Inferior parietal cortex (tissue), 1 donor: Measurements from ENCODE around the gene AKNA.

Source experiments
- DNase-seq: peaks from one replicate; pipeline ENCODE4 v3.0.0-alpha.2; 2016; ENCODE audit errors: extremely low spot score

Gene AKNA, protein sequence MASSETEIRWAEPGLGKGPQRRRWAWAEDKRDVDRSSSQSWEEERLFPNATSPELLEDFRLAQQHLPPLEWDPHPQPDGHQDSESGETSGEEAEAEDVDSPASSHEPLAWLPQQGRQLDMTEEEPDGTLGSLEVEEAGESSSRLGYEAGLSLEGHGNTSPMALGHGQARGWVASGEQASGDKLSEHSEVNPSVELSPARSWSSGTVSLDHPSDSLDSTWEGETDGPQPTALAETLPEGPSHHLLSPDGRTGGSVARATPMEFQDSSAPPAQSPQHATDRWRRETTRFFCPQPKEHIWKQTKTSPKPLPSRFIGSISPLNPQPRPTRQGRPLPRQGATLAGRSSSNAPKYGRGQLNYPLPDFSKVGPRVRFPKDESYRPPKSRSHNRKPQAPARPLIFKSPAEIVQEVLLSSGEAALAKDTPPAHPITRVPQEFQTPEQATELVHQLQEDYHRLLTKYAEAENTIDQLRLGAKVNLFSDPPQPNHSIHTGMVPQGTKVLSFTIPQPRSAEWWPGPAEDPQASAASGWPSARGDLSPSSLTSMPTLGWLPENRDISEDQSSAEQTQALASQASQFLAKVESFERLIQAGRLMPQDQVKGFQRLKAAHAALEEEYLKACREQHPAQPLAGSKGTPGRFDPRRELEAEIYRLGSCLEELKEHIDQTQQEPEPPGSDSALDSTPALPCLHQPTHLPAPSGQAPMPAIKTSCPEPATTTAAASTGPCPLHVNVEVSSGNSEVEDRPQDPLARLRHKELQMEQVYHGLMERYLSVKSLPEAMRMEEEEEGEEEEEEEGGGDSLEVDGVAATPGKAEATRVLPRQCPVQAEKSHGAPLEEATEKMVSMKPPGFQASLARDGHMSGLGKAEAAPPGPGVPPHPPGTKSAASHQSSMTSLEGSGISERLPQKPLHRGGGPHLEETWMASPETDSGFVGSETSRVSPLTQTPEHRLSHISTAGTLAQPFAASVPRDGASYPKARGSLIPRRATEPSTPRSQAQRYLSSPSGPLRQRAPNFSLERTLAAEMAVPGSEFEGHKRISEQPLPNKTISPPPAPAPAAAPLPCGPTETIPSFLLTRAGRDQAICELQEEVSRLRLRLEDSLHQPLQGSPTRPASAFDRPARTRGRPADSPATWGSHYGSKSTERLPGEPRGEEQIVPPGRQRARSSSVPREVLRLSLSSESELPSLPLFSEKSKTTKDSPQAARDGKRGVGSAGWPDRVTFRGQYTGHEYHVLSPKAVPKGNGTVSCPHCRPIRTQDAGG (N-terminal part only)

DNA sequence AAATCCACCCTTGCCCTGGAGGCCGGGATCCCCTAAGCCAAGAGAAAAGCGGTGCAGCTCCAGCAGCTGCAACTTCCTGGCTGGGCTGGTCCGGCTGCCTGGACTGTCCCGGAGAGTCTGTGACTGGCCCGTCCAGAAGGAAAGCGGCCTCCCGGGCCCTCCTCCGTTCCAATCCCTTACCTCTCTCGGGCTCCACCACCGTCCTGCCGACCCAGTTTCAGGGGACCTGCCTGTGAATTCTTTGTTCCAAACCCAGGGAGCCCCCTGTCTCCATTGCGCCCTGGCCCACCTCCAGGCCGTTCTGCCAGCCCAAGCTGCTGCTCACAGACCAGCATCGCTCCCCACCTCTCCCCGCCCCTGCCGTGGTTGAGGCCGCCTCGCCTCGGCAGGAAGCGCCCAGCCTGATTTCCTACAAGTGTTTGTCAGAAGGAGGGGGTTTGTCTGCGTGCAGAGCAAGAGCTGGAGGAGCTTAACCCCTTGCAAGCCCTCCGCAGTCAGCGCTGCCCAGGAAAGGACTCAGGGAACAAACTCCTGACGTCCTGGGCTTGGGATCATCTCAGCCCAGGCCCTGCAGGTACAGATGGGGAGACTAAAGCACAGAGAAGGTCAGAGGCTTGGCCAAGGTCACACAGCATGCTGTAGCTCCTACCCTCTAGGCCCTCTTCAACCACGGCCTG is at the start of gene AKNA:
Gene AKNA (minus strand): TSS at position 303 of the 677 bp plus-strand sequence. CDS start 6,649 bp downstream, outside the sequence.
- peak; percentile 49 for DNase-seq

DNA sequence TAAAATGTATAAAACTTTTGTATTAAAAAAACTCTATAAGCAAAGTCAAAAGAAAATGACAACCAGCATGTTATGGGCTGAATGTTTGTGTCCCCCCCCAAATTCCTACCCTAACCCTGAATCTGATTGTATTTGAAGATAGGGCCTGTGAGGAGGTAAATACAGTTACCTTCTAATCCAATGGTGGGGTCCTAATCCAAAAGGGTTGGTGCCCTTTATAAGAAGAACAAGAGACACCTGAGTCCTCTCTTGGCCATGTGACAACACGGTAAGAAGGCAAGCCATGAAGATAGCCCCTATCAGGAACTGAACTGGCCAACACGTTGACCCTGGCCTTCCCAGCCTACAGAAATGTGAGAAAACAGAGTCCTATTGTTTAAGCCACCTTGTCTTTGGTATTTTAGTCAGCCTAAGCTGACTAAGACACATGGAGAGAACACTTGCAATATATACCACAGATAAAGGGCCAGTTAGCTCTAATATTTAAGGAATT is 49.7 kb upstream of the AKNA start:
- no peak for DNase-seq

DNA sequence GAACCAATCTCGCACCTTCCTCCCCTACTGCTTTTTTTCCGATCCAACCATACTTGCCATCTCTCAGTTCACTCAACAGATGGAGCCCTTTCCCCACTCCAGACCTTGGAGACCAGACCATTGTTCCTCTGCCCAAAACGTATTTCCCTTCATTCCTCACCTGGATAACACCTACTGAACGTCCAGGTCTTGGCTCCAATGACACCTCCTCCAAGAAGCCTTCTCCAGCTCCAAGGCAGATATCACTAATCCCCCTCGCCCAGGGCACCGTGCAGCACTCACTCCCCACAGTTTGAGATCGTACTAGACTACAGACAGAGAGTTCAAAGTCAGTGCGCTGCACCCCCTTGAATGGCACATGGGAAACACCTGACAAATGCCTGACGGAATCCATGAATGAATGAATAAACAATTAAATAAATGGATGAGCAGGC is 47.1 kb upstream of the AKNA start:
- peak; percentile 58 for DNase-seq

DNA sequence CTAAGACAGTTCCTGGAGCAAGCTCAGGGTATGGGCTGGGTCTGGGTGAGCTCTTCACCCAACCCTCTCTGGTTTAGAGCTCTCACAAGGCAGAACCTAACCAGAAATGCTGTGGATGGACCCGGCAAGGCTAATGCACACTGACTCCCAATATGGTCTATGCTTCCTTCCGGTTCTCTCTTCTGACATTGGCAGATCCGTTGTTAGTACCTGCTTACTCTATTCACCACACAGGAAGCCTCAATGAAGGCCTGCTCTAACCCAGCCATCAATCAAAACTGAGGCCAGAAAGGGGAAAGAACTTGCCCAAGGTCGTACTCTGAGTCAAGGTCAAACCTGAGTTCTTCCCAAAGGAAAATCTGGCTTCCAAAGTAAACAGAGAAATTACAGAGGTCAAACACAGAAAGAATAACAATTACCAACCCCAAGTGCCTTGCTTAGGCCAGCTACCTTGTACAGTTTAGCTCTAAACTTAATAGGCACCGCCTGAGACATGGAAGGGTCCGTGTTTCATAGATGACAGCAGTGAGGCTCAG is 46.0 kb upstream of the AKNA start:
- no peak for DNase-seq

DNA sequence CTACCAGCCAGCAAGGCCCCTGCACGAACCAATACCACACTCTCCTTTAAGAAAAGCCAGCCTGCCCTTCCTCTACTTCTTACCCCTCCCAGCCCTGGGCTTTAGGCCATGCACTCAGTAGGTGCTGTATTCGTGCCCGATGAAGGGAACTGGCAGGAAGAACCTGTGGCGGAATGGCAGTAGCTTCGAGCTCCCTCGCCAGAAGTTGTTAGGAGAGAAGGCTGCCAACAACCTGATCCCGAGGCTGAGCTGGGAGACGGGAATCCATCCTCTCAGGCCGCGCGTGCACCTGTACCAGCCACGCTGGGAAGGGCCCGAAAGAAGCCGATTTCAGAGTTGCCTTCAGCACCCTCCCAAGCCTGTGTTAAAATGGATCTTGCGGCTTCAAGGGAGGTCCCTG is 45.3 kb upstream of the AKNA start:
- no peak for DNase-seq

DNA sequence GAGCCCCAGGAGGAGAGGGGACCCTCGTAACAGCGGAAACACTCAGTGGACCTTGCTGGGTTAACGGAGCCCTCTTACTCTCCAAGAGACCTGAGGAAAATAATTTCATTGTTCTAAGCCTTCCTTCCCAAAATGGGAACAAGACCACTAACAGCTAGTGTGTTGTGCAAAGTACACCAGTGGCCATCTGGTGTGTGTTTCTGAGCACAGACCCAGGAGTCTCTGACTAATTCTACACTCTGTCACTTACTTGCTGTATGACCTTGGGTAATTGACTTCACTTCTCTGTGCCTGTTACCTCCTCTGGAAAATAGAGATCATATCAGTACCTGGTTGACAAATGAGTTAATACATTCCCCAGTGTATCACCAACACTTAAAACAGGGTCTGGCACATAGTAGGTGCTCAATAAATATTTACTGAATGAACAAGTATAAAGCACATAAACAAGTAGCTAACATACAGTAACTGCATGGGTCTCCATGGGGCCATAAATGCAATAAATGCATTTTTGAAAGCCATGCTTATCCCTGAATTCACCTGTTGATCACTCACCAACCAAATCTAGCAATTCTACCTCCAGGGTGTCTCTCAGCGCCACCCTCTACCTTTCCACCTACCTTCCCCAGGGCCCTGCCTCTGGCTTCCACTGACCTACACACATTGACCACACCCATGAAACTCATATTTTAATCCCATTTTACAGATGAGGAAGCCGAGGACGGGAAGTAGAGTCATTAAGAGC is 44.7 kb upstream of the AKNA start:
- DNase-seq: no peak

DNA sequence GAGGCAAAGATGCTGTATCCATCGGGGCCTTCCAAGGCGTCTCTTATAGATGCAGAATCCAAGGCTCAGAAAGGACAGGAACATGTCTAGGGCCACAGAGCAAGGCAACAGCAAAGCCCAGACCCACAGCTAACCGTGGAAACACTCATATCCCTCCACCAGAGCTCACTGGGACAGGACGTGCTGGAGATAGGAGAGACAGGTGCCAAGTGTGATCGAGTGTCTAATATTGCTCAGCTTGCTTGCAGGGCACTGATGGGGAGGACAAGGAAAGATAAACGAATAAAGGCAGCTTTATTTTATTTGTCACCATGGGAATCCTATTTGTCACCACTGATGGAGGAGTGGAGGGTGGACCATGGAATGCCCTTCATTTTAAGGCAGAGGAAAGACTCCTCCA is 44.0 kb upstream of the AKNA start:
- no peak for DNase-seq

DNA sequence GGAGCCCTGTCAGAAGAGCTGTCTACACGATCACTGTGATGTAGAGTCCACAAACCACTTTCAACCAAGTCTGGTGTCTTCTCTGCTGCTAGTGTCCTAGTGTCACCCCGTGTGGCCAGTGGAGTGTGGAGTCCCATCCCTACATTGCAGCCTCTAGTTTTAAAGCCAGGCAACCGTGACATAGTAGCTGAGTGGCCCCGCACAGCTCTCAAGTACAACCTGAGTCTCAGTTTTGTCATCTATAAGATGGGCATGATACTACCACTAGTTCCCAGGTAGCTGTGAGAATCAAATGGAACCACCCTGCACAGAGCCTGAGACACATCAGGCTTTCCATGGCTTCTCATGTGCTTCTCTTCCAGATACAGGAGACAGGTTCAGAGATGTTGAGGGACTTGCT is 43.2 kb upstream of the AKNA start:
- DNase-seq: no peak

DNA sequence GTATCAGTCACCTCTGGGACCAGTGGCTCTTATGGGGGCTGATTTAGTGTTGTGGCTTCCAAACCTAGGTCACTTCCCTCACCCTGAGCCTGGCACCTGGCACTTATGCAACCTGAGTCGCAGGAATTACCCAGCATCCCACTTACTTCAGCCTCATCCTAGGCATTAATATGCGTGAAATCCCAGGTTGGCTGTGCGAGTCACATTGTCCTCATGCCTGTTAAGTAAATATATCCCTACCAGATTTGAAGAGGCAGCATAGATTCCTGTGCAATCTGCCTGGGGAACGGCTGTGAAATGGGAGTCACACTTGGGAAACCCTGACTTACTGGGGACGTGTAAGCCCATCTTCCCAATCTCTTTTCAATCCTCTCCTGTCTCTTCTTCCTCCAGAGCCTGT is 42.7 kb upstream of the AKNA start:
- DNase-seq: no peak

DNA sequence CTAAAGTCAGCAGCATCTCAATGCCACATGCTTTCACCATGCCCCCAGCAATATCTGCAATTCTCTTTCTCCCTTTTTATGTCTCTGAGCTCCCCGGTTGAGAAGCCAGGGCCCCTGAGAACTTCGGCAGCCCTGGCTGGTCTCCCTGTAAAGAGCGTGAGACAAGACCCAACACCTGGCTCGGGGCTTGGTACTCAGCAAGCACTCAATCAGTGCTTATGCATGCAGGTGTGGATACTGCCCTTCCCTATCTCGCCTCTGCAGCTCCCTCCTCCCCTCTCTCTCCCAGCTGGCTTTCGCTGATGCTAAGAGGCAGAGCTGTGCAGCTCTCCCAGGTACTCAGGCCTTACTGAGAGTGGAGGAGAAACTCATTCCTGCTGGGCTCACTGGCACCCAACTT is 41.7 kb upstream of the AKNA start:
- no peak for DNase-seq

DNA sequence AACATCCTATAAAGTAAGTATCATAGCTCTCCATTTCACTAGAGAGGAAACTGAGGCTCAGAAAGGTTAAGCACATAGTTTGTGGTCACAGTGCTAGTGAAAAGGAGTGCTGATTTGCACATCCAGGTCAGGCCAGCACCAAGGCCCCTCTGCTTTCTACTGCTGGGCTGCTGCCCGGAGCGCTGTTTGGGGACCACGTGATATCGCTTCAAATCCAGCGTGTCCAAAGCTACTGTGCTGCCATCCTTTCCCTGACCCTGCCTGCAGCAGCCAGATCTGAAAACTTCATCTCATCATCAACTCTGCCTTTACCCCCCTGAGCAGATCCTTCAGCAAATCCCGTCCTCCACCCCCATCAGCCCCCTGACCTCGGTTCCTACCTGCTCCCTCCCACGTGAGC is 40.7 kb upstream of the AKNA start:
- no peak for DNase-seq

DNA sequence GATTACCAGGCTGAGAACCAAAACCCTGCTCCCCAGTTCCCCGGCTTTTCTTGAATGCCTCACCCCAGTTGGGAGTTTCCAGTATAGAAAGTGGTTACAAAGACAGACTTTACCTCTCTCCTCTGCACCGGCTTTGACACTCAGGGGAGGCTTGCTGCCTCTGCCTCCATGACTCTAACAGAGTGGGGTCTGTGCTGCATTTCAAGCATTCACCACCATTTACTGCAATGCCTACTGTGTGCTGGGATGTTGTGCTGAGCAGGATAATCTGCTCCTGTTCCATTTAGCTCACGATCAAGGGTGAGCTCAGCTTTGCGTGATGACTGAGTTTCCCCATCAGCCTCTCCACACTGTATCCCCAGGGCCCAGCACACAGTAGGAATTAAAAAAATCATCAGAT is 39.9 kb upstream of the AKNA start:
- no peak for DNase-seq

DNA sequence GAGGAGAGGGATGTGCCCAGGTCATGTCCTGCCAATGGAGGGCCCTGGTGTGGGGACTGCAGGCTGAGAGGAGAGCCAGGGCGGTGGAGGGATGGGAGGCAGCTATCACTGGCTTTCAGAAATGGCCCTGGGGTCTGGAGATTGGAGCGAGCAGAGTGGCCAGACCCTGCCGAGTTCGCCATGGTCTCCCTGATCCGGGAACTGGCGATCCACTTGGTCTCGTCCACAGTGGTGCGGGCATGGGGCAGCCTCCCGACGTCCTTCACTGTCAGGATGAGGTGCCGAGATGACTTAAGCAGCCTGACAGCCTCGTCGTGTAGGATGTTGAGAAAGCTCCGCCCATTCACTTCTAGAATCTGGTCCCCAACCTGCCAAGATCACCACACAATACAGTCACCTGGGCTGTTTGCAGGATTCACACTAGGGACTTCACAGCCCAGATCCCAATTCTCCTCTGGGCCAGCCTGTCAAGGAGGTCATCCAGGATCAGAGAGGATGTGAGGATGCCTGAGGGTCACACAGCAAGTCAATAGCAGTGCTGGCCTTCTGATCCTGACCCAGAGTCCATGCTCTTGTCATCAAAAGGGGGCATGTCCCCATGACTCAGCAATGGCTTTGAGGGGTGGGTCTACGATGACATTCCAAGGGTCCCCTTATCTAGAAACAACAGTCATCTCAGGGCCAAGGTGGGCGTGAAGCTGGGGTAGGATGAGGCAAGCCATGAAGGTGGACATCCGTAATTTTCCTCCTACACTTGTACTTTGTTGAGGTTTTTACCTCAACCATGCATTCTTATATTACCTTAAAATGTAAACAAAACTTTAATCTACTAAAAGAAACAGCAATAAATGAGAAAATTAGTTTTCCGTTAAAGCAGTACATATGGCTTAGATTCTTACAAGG is 38.5 kb upstream of the AKNA start:
- DNase-seq: no peak

DNA sequence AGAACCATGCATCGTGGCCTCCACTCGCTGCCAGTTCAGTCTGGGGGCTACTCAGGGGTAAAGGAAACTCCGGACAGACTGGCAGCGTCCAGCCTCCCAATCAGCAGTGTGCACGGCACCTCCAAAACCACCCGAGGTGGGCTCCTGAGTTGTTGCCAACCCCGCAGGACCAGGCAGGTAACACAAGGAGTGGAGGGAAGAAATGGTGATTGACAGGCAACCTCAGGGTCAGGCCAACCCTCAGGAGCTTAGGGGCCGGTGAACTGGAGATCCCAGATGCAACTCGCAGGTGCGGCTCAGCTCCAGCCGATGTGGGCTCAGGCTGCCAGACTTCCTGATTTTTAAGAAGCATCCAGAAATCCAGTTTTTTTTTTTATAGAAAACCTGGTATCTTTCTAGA is 37.3 kb upstream of the AKNA start:
- no peak for DNase-seq

DNA sequence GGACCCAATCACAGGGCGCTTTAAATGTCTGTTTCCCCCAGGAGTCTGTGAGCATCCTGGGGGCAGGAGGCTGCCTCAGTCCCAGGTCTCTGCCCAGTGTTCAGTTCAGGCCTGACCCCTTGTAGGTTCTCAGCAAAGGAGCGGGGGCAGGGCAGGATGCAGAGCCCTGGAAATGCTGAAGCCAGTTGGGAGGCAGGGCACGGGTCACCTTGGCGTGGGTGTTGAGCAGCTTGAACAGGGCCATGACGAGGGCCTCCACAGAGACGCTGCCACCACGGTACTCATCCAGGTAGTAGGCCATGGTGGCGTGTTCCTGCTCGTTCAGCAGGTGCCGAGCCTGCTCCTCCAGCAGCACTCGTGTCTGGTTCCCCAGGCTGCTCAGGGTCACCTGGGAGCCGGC is 36.3 kb upstream of the AKNA start:
- DNase-seq: no peak

DNA sequence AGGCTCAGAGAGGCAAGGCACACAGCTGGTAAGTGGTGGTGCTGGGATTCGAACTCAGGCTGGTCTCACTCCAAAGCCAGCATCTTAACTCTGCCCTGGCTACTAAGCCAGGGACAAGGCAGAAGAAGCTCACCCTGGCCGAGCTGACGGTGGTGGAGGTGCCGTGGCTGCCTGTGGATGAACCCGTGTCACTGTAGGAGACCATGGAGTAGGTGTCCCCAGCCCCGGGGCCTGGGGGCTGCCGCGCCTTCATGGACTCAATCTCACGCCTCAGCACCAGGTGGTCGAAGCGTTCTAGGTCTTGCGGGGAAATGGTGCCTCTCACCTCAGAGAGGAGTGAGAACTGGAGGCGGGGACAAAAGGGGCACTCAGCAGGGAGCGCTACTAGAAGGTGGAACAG is 35.4 kb upstream of the AKNA start:
- DNase-seq: no peak

DNA sequence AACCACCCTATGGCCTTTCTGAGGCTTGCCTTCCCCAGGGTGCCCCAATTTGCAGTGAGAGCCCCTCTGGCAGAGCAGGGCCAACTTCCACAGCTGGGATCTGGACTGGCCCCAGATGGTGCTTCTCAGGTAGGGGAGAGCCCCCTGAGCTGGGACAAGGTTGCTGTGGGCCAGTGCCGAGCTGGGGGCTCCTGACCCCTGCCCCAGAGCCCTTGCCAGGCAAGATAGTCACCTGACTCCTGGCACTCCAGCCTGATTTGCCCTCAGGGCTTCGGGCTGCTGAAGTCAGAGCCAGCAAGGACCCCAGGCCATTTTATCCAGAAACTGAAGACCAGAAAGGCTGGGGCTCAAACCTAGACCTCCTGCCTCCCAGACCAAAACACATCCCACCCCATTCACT is 33.4 kb upstream of the AKNA start:
- DNase-seq: no peak

DNA sequence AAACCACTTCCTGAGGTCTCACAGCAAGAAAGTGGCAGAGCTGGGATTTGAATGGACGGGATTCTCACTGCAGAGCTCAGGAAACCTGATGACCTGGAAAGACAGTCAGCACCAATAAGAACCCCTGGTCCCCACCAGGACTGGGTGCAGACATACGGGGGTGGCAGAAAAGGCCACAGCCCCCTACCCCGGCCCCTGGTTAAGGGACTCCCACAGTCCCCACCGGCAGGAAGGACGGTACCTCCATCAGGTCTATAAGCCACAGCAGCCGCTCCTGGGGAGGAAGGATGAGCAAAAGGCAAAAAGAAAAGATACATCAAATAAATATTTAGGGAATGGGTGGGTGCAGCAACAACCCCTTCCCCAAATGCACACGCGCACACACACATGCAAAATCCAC is 32.0 kb upstream of the AKNA start:
- DNase-seq: no peak

DNA sequence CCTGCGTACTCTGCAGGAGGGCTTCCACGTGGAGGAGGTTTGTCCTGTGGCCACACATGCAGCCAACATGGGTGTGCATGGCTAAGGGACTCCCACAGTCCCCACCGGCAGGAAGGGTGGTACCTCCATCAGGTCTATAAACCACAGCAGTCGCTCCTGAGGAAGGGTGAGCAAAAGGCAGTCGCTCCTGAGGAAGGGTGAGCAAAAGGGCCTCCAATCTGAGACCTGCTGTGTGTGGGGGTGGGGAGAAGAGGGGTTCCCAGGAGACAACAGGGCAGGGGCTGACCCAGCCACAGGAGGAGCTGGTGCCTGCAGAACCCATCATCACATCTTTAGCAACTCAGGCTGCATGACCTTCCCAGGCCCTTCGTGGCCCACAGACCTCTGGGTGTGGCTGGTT is 30.3 kb upstream of the AKNA start:
- DNase-seq: no peak
